OCI-LY1 (cell line): ENCODE data around the gene TPSAB1.
"Not testable (repeated sequence)": the region's sequence is repeated elsewhere in the genome, so short reads cannot be mapped to it uniquely, and the experiment has no call there.

Experiments
- H2AFZ ChIP-seq: fragments of 200-600 bp; sonication (generic), shearing (Covaris generic); 2 replicates; pipeline ENCODE4 v1.6.0; 2014; ENCODE audit warnings: antibody characterized with exemption, mild to moderate bottlenecking, low read length
- H3F3A ChIP-seq: fragments of 200-600 bp; sonication (generic), shearing (Covaris generic); 2 replicates; pipeline ENCODE4 v1.6.0; 2014; ENCODE audit warnings: mild to moderate bottlenecking, antibody characterized with exemption, low read length, moderate library complexity; ENCODE audit not compliant: insufficient read depth
- H3K27ac ChIP-seq: fragments of 200-600 bp; sonication (generic); 2 replicates; pipeline ENCODE4 v1.5.1; 2014; ENCODE audit warnings: low read length, mixed run types, mild to moderate bottlenecking, low read depth; ENCODE audit not compliant: poor library complexity, severe bottlenecking
- H3K27me3 ChIP-seq: fragments of 200-600 bp; sonication (generic); 2 replicates; pipeline ENCODE4 v1.6.0; 2014; ENCODE audit warnings: antibody characterized with exemption, mild to moderate bottlenecking, low read length, moderate library complexity; ENCODE audit not compliant: insufficient read depth
- H3K36me3 ChIP-seq: fragments of 200-600 bp; sonication (generic); 2 replicates; pipeline ENCODE4 v1.6.1; 2014; ENCODE audit warnings: mild to moderate bottlenecking, antibody characterized with exemption, low read length, moderate library complexity, mixed read lengths; ENCODE audit not compliant: insufficient read depth
- H3K4me1 ChIP-seq: fragments of 200-600 bp; sonication (generic); 2 replicates; pipeline ENCODE4 v1.5.1; 2014; ENCODE audit warnings: mild to moderate bottlenecking, low read length, moderate library complexity; ENCODE audit not compliant: insufficient read depth, severe bottlenecking
- H3K4me2 ChIP-seq: fragments of 200-600 bp; sonication (generic), shearing (Covaris generic); 2 replicates; pipeline ENCODE4 v1.6.1; 2014; ENCODE audit warnings: low read length
- H3K4me3 ChIP-seq: fragments of 200-600 bp; sonication (generic); 2 replicates; pipeline ENCODE4 v1.5.1; 2014; ENCODE audit warnings: low read length, low read depth, mild to moderate bottlenecking, mixed read lengths; ENCODE audit not compliant: poor library complexity, severe bottlenecking
- H3K79me2 ChIP-seq: fragments of 200-600 bp; shearing (Covaris generic); 2 replicates; pipeline ENCODE4 v1.6.1; 2016; ENCODE audit warnings: mixed run types, low read length, mixed read lengths; ENCODE audit not compliant: insufficient read depth
- H3K9ac ChIP-seq: fragments of 200-600 bp; sonication (generic), shearing (Covaris generic); 2 replicates; pipeline ENCODE4 v1.6.1; 2014; ENCODE audit warnings: mild to moderate bottlenecking, low read length, mixed read lengths
- H3K9me2 ChIP-seq: fragments of 200-600 bp; sonication (generic), shearing (Covaris generic); 2 replicates; pipeline ENCODE4 v1.6.1; 2014; ENCODE audit warnings: low read depth, mild to moderate bottlenecking, low read length, mixed read lengths
- H3K9me3 ChIP-seq: fragments of 200-600 bp; shearing (Covaris generic); 2 replicates; pipeline ENCODE4 v1.6.1; 2014; ENCODE audit warnings: low read length, mixed read lengths
- H4K20me1 ChIP-seq: fragments of 200-600 bp; sonication (generic), shearing (Covaris generic); 2 replicates; pipeline ENCODE4 v1.6.0; 2016; ENCODE audit warnings: mild to moderate bottlenecking, low read length; ENCODE audit not compliant: insufficient read depth
- EZH2 ChIP-seq: fragments of 200-600 bp; sonication (generic), shearing (Covaris generic); IDR thresholded peaks from 2 replicates; pipeline ENCODE4 v1.8.0; 2017; ENCODE audit warnings: borderline replicate concordance, mixed run types, mild to moderate bottlenecking, antibody characterized with exemption, low read length, moderate library complexity, mixed read lengths
- TF ChIP-seq, protein P1 (sequence below): fragments of 200-600 bp; sonication (generic), shearing (Covaris generic); IDR thresholded peaks from 2 replicates; pipeline ENCODE4 v1.5.1; 2017; ENCODE audit warnings: mild to moderate bottlenecking, antibody characterized with exemption, low read length, moderate library complexity, mixed read lengths

TPSAB1 gene

DNA sequence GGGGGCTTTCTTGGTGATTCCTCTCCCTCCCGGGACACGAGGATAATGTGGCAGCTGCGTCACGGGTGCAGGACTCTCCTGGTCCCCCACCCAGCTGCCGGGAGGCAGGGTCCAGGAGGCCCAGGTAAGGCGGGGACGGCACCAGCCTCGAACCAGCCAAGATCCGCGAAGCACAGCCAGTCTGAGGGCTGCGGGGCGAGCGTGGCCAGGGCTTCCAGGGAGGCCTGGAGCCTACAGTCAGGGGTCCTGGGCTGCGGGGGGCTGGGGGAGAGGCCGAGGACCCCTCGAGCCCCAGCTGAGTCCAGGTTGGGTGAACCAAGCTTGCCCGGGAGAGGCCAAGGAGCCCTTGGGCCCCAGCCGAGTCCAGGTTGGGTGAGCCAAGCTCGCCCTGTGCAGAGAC, 25.3 kb downstream of the TPSAB1 start:
- H3K4me3 ChIP-seq = no peak overlapping the region
- H3K9me2 ChIP-seq = no peaks in the 10 kb centered on the region
- no peaks in the 10 kb centered on the region for H3K36me3 ChIP-seq
- H3K4me1 ChIP-seq = no peaks in the 10 kb centered on the region
- no peaks in the 10 kb centered on the region for H4K20me1 ChIP-seq
- no peaks in the 10 kb centered on the region for H3K79me2 ChIP-seq
- H3K9ac ChIP-seq = no peak overlapping the region
- H2AFZ ChIP-seq = no peak overlapping the region
- H3F3A ChIP-seq = no peaks in the 10 kb centered on the region
- H3K27me3 ChIP-seq = no peaks in the 10 kb centered on the region
- TF ChIP-seq EZH2 = no peak
- TF ChIP-seq, protein P1, sequence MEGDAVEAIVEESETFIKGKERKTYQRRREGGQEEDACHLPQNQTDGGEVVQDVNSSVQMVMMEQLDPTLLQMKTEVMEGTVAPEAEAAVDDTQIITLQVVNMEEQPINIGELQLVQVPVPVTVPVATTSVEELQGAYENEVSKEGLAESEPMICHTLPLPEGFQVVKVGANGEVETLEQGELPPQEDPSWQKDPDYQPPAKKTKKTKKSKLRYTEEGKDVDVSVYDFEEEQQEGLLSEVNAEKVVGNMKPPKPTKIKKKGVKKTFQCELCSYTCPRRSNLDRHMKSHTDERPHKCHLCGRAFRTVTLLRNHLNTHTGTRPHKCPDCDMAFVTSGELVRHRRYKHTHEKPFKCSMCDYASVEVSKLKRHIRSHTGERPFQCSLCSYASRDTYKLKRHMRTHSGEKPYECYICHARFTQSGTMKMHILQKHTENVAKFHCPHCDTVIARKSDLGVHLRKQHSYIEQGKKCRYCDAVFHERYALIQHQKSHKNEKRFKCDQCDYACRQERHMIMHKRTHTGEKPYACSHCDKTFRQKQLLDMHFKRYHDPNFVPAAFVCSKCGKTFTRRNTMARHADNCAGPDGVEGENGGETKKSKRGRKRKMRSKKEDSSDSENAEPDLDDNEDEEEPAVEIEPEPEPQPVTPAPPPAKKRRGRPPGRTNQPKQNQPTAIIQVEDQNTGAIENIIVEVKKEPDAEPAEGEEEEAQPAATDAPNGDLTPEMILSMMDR = no peak
- H3K4me2 ChIP-seq = no peak overlapping the region
- H3K9me3 ChIP-seq = no peaks in the 10 kb centered on the region
- no peak overlapping the region for H3K27ac ChIP-seq

DNA sequence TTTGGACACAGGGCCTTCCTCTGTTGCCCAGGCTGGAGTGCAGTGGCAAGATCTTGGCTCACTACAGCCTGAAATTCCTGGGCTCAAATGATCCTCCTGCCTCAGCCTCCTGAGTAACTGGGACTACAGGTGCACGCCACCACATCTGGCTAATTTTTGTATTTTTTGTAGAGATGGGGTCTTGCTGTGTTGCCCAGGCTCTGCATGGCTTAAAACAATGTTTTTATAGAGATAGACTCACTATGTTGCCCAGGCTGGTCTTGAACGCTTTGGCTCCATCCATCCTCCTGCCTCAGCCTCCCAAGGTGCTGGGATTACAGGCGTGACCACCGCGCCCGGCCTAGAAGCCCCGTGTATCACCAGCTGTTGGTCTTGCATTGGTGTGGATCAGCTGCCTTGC, 28.9 kb downstream of the TPSAB1 start:
- H3K4me1 ChIP-seq, H3K4me2 ChIP-seq, H3K4me3 ChIP-seq, H3K9me3 ChIP-seq, H3K79me2 ChIP-seq, H3K36me3 ChIP-seq, H3K9ac ChIP-seq, H4K20me1 ChIP-seq, H3K27ac ChIP-seq, H3K9me2 ChIP-seq, H3F3A ChIP-seq, H2AFZ ChIP-seq, H3K27me3 ChIP-seq: not testable (repeated sequence)

DNA sequence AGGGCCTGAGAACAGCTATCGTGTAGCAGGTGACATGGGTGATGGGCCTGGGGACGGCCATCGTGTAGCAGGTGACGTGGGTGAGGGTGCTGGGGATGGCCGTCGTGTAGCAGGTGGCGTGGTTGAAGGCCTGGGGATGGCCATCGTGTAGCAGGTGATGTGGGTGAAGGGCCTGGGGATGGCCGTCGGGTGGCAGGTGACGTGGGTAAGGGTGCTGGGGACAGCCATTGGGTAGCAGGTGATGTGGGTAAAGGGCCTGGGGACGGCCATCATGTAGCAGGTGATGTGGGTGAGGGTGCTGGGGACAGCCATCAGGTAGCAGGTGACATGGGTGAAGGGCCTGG, 30.8 kb downstream of the TPSAB1 start:
- H3K9me2 ChIP-seq = no peaks in the 10 kb centered on the region
- no peak overlapping the region for H3K9ac ChIP-seq
- H3K27ac ChIP-seq = peak overlapping the region; percentile 38
- H3K4me2 ChIP-seq = no peak overlapping the region
- no peaks in the 10 kb centered on the region for H3K9me3 ChIP-seq
- no peaks in the 10 kb centered on the region for H4K20me1 ChIP-seq
- no peaks in the 10 kb centered on the region for H3K36me3 ChIP-seq
- TF ChIP-seq, protein P1 = no peak
- TF ChIP-seq EZH2 = no peak
- no peaks in the 10 kb centered on the region for H3F3A ChIP-seq
- H3K4me1 ChIP-seq = peaks cover 7% of the 10 kb centered on the region
- no peaks in the 10 kb centered on the region; the same call in 1 of the 2 replicates for H3K27me3 ChIP-seq
- no peaks in the 10 kb centered on the region for H3K79me2 ChIP-seq
- H2AFZ ChIP-seq = no peak overlapping the region
- H3K4me3 ChIP-seq = no peak overlapping the region

DNA sequence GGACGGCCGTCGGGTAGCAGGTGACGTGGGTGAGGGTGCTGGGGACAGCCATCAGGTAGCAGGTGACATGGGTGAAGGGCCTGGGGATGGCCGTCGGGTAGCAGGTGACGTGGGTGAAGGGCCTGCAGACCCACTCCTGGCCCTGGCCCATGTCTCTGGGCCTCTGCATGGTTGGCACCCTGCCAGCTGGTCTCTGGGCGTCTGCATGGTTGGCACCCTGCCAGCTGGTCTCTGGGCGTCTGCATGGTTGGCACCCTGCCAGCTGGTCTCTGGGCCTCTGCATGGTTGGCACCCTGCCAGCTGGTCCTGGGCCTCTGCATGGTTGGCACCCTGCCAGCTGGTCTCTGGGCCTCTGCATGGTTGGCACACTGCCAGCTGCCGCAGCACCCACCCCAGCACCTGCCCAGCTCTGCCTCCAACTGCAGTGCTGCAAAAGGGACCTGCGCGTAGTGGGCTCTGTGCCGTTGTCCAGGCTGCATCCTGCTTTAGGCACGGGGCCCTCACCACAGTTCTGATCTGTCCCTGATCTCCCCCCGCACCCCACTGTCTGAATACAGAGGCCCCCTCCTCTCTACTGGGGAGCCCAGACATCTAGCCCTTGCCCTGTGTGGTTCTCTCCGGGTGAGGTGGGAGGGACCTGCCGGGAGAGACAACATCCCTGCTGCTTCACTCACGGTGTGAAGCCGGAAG, 31.4 kb downstream of the TPSAB1 start:
- not testable (repeated sequence) for H3K79me2 ChIP-seq, H3K36me3 ChIP-seq, H3K4me1 ChIP-seq, H2AFZ ChIP-seq, H3K9me2 ChIP-seq, H3K4me3 ChIP-seq, H3K9me3 ChIP-seq, H4K20me1 ChIP-seq, H3K9ac ChIP-seq, H3K27me3 ChIP-seq, H3F3A ChIP-seq
- H3K4me2 ChIP-seq = peak overlapping the region; percentile 5; the same call in 1 of the 2 replicates
- H3K27ac ChIP-seq = peak overlapping the region; percentile 38
